Psoas muscle (tissue), 8 donors: Measurements from ENCODE around the gene PLA2G6. TPM values are rescaled to one million over a fixed set of nuclear protein-coding genes. Genes with fewer than 3 reads are reported as not detected.
"Not testable (repeated sequence)": the region's sequence is repeated elsewhere in the genome, so short reads cannot be mapped to it uniquely, and the experiment has no call there.

Experiments
- ATAC-seq, 4 donors: fragments of 200-7000 bp; cut with Tn5 transposase; one replicate each; pipeline ENCODE4 v1.9.1; 2020; ENCODE audit warnings: moderate library complexity in 3 of 4, mild to moderate bottlenecking in 2 of 4
- DNase-seq, 2 donors: peaks; one replicate each; pipeline ENCODE4 v3.0.0-alpha.2; 2020
- H3K27ac ChIP-seq: fragments of 200-600 bp; one replicate; pipeline ENCODE4 v1.8.0; 2022
- H3K27me3 ChIP-seq, 3 donors: fragments of 200-600 bp in 1 of 3; one replicate each; pipeline versions ENCODE4 v1.6.1 to v1.8.0; 2013 to 2022; ENCODE audit warnings: low read length in 2 of 3, mild to moderate bottlenecking in 2 of 3, moderate library complexity in 1 of 3; ENCODE audit not compliant: insufficient read depth in 3 of 3
- H3K36me3 ChIP-seq, 2 donors: fragments of 200-600 bp in 1 of 2; one replicate each; pipeline versions ENCODE4 v1.6.1 to v1.8.0; 2013 to 2022; ENCODE audit warnings: low read depth in 1 of 2, mild to moderate bottlenecking in 1 of 2, moderate library complexity in 1 of 2; ENCODE audit not compliant: insufficient read depth in 1 of 2
- H3K4me1 ChIP-seq: fragments of 200-600 bp; one replicate; pipeline ENCODE4 v1.8.0; 2022
- H3K4me3 ChIP-seq: fragments of 200-600 bp; one replicate; pipeline ENCODE4 v1.8.0; 2022; ENCODE audit warnings: mild to moderate bottlenecking
- H3K9me3 ChIP-seq: fragments of 200-600 bp; one replicate; pipeline ENCODE4 v1.8.0; 2022
- WGBS, 3 donors: extraction: QIAGEN DNeasy Blood & Tissue Kit; methylation state at CpG; one replicate each; pipeline versions ENCODE4 v1.1.6 to v1.1.7; 2013; 5-methylcytosine and 5-hydroxymethylcytosine counted together
- intact Hi-C, 2 donors: fragments of 100-400 bp; cut with DNase I; formaldehyde crosslinking; loops; one replicate each; pipeline versions ENCODE4 v1.11.0 to v1.14.2; 2022
- polyA plus RNA-seq, 3 donors: library from polyadenylated mRNA; stranded (reverse); fragments of 200-250 nt; gene quantifications; one replicate each; pipeline ENCODE4 v1.2.3, GENCODE V29; 2013
- total RNA-seq, 4 donors: library from RNA; stranded (reverse); fragmentation: NEBNext Ultra II Directional in 2 of 4; extraction: Animal tissue kit (Norgen Biotek cat#: 25700) in 2 of 4; gene quantifications; one replicate each; pipeline versions ENCODE4 v1.2.1 to v1.2.4, GENCODE V29; 2021 to 2023
- TF ChIP-seq, protein P1 (sequence below): fragments of 200-600 bp; IDR thresholded peaks from one replicate; pipeline ENCODE4 v1.8.0; 2022; ENCODE audit warnings: antibody characterized with exemption
- donor health status: healthy with polysubstance abuse.
- donor health status: DM: no; HTN: no; CAD: no; lungs with moderate emphysema.
- donor health status: Bipolar disorder and iron deficiency.
- donor health status: healthy.
- donor health status: DM: yes; HTN: yes; CAD: no.
- donor health status: DM: no; HTN: no; CAD: no.
- donor health status: DM: no; HTN: no; CAD: no.
- donor health status: DM: yes; HTN: yes; CAD: no.

Gene PLA2G6
- total and polyA plus RNA-seq, 7 donors, result 4.5 to 17.4 (median 8.5) TPM

DNA sequence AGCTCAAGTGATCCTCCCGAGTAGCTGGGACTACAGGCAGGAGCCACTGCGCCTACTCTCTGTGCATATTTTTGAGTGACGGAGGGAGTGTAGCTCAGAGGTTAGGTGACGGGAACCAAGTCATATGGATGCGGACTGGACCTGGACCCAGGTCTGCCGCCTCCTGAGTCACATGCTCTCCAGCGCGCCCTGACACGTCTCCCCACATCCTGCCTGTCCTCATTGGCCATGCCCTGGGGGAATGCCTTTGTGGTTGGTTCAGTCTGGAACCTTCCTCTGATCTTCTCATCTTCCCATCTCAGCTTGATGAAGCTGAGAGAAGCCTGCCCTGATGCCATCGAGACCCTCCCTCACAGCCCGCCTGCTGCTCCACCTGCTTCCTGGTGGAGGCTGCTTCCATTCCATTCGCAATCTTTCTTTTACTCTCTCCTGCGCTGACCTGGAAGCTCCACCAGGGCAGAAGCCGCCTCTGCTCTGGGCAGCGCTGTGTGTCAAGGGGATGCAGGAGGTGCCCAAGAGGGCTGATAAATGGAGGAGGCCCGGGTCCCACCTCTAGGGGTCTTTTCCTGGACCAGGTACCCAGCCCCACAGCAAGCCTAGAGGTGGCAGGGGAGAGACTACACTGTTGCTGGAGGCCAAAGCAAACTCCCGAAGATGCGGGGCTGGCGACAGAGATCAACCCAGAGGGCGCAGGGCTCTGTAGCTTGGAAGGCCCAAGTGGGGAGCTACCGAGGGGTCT, 57.2 kb downstream of the PLA2G6 start:
- intact Hi-C loops, result no loop called here
- Histone ChIP-seq H3K4me1 (peaks cover 9% of the 10 kb centered on the region), H3K4me3 (no peak overlapping the region), H3K27me3 (no peaks in the 10 kb centered on the region), H3K36me3 (peaks cover 0 to 5% of the 10 kb centered on the region in 2 donors), H3K9me3 (no peaks in the 10 kb centered on the region), H3K27ac (no peak overlapping the region)
- WGBS, 3 donors, result 96 to 97% (median 96%) methylated on average over 21 of the region's 21 CpGs
- ATAC-seq, result no peak
- no peak for DNase-seq
- TF ChIP-seq, protein P1, sequence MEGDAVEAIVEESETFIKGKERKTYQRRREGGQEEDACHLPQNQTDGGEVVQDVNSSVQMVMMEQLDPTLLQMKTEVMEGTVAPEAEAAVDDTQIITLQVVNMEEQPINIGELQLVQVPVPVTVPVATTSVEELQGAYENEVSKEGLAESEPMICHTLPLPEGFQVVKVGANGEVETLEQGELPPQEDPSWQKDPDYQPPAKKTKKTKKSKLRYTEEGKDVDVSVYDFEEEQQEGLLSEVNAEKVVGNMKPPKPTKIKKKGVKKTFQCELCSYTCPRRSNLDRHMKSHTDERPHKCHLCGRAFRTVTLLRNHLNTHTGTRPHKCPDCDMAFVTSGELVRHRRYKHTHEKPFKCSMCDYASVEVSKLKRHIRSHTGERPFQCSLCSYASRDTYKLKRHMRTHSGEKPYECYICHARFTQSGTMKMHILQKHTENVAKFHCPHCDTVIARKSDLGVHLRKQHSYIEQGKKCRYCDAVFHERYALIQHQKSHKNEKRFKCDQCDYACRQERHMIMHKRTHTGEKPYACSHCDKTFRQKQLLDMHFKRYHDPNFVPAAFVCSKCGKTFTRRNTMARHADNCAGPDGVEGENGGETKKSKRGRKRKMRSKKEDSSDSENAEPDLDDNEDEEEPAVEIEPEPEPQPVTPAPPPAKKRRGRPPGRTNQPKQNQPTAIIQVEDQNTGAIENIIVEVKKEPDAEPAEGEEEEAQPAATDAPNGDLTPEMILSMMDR, result no peak

DNA sequence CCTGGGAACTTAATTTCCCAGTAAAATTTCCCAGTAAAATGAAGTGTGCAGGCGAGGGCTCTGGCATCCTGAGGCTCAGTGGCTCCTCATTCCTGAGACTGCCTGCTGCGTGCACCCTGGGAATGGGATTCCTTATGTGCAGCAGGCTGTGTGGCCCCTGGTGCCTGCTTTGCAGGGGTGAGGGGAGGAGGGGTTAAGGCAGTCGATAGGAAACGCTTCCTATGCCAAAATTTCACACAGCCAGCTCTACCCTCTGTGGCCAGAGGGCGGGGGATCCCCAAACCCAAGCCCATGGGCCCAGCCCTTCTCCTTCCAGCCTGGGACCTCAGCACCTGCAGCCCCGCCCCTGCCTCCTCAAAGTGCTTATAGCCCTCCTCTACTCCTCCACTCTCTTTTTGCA, 59.0 kb downstream of the PLA2G6 start:
- peaks cover 0 to 6% of the 10 kb centered on the region in 2 donors for H3K36me3 ChIP-seq
- no peaks in the 10 kb centered on the region for H3K9me3 ChIP-seq
- WGBS, 3 donors, result 80 to 87% (median 82%) methylated on average over 6 of the region's 6 CpGs
- H3K27ac ChIP-seq, result no peak overlapping the region
- intact Hi-C loops, result no loop called here
- ATAC-seq (no peak), DNase-seq (no peak)
- H3K27me3 ChIP-seq, result no peaks in the 10 kb centered on the region
- H3K4me1 ChIP-seq, result peaks cover 9% of the 10 kb centered on the region
- H3K4me3 ChIP-seq, result no peak overlapping the region
- TF ChIP-seq, protein P1, result no peak

DNA sequence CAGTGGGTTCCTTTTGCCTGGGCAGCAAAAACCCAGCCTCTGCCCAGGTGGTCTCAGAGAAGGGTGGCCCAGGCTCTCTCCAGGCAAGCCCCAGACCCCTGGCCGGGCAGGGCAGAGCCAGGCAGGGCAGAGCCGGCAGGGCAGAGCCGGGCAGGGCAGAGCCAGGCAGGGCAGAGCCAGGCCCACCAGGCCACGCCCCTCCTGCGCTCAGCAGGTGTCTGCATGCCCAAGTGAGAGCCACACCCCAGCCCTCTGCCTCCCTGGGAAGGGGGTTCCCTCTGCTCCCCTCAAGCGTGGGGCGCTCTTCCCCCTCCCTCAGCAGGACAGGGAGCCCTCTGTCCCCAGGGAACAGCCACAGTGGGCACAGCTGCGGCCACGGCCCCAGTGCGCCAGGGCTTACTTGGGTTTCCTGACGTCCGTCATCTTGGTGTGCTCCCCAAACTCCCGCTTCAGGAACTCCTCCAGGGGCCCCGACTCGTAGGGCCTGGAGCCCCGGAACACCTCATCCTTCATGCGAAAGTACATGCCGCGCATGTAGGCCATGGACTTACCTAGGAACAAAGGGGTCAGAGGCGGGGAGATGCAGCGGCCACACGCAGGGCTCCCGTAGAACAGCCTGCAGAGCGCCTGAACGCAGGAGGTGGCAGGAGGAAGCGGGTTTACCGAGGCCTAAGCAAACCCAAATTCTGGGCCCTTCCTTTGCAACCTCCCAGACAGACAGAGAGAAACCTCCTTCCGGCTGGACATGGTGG, 61.1 kb downstream of the PLA2G6 start:
- TF ChIP-seq, protein P1, result no peak
- peaks cover 0 to 8% of the 10 kb centered on the region in 2 donors for H3K36me3 ChIP-seq
- DNase-seq (no peak), ATAC-seq (no peak)
- H3K27ac ChIP-seq, result no peak overlapping the region
- intact Hi-C loops, result no loop called here
- no peaks in the 10 kb centered on the region for H3K9me3 ChIP-seq
- H3K4me3 ChIP-seq, result no peak overlapping the region
- no peaks in the 10 kb centered on the region for H3K27me3 ChIP-seq
- WGBS, 3 donors, result 88 to 94% (median 93%) methylated on average over 24 to 28 of the region's 28 CpGs
- H3K4me1 ChIP-seq, result peaks cover 2% of the 10 kb centered on the region

DNA sequence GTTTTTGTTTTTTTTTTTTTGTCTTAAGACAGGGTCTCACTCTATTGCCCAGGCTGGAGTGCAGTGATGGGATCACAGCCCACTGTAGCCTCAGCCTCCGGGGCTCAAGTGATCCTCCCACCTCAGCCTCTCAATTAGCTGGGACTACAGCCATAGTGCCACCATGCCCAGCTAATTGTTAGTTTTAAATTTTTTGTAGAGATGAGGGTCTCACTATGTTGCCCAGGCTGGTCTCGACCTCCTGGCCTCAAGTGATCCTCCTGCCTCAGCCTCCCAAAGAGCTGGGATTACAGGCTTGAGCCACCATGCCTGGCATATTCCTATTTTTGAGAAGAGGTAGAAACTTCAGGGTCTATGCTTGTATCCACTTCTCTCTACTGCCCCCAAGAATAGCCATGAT, 62.9 kb downstream of the PLA2G6 start:
- WGBS, 3 donors, result 95 to 100% (median 97%) methylated on average over 2 of the region's 2 CpGs
- DNase-seq, H3K27me3 ChIP-seq, H3K4me1 ChIP-seq, H3K4me3 ChIP-seq, H3K36me3 ChIP-seq, ATAC-seq, H3K9me3 ChIP-seq, H3K27ac ChIP-seq: not testable (repeated sequence)
- intact Hi-C loops, result loop anchor here (10.0 kb wide), 1 partner anchor 86 kb away; the partner anchor contains the start of gene MAFF (in 2 of the 2)

DNA sequence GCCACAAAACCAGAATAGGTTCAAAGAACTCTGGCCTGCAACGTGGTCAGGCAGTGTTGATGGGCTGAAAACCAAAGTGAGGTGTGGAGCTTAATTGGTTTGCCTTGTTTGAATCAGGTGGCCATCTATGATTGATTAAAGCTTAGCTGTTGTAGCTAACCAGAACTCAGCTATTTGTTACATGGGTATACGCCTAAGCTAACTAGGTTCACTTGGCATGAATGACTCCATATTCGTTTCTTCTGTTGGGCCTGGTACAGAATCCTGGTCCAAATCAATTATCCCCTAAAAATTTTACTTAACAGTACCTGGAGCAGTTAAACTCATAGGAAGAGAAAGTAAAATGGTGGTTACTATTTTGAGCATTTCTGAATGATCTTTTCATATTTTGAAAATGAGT, 63.4 kb downstream of the PLA2G6 start:
- Histone ChIP-seq H3K4me3 (no peak overlapping the region), H3K36me3 (peaks cover 0 to 3% of the 10 kb centered on the region in 2 donors), H3K27me3 (no peaks in the 10 kb centered on the region), H3K27ac (no peak overlapping the region), H3K9me3 (no peaks in the 10 kb centered on the region), H3K4me1 (no peaks in the 10 kb centered on the region)
- whole genome bisulfite sequencing, 3 donors, result 85 to 94% (median 87%) methylated on average over 3 of the region's 3 CpGs
- intact Hi-C loops, result loop anchor here (10.0 kb wide), 1 partner anchor 87 kb away; the partner anchor contains the start of gene MAFF (in 2 of the 2)
- TF ChIP-seq, protein P1, result no peak
- ATAC-seq, result no peak
- DNase-seq, result no peak

DNA sequence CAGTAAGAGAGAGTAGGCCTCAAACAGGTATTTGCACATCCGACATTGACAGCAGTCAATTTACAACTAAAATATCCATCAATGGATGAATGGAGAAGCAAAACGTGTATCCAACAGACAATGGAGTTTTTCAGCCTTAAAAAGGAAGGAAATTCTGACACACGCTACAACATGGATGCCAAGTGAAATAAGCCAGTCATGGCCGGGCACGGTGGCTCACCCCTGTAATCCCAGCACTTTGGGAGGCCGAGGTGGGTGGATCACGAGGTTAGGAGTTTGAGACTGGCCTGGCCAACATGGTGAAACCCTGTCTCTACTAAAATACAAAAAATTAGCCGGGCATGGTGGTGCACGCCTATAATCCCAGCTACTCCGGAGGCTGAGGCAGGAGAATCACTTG, 64.1 kb downstream of the PLA2G6 start:
- H3K27ac ChIP-seq, H3K27me3 ChIP-seq, H3K4me3 ChIP-seq, DNase-seq, H3K36me3 ChIP-seq, ATAC-seq, H3K9me3 ChIP-seq, H3K4me1 ChIP-seq: not testable (repeated sequence)
- intact Hi-C loops, result loop anchor here (10.0 kb wide), 1 partner anchor 87 kb away; the partner anchor contains the start of gene MAFF (in 2 of the 2)
- 89 to 93% (median 91%) methylated on average over 10 of the region's 10 CpGs for WGBS, 3 donors
